ENCODE measurements around the gene NAT10. TPM values are rescaled to one million over a fixed set of nuclear protein-coding genes. Genes with fewer than 3 reads are reported as not detected.
"Not testable (repeated sequence)": the region's sequence is repeated elsewhere in the genome, so short reads cannot be mapped to it uniquely, and the experiment has no call there.

Gene NAT10
- total RNA-seq, 4 donors from 2014 or later: 41.2 to 59.8 (median 48.2) TPM

- Histone ChIP-seq H3K27me3 (no peaks in the 10 kb centered on the region), H3K27ac (no peak overlapping the region), H3K36me3 (peaks cover 7% of the 10 kb centered on the region), H3K4me1 (peaks cover 45% of the 10 kb centered on the region), H3K9me3 (no peaks in the 10 kb centered on the region), H3K4me3 (no peak overlapping the region)
- WGBS: 90% methylated on average over 6 of the region's 6 CpGs
- TF ChIP-seq POLR2AphosphoS5 (IDR thresholded peaks at IDR 0.05) (no peak), CTCF (IDR thresholded peaks at IDR 0.05) (peak in 1 of 2 donors; percentile 6)
- no peak for DNase-seq (ENCODE audit: low spot score in 2 of 2)
Observed at GRCh38 chr11:34065505-34066203, 39.8 kb upstream of the NAT10 start.

- WGBS: 79% methylated on average over 8 of the region's 8 CpGs
- not testable (repeated sequence) for H3K4me3 ChIP-seq; H3K36me3 ChIP-seq; H3K27ac ChIP-seq; H3K9me3 ChIP-seq; H3K27me3 ChIP-seq; DNase-seq (ENCODE audit: low spot score in 2 of 2)
- peaks cover 42% of the 10 kb centered on the region for H3K4me1 ChIP-seq
Observed at GRCh38 chr11:34066766-34067165, 38.7 kb upstream of the NAT10 start.

GRCh38 chr11:34067383-34068065, 37.9 kb upstream of the NAT10 start:
- WGBS: 88% methylated on average over 7 of the region's 7 CpGs
- Histone ChIP-seq H3K4me1 (peaks cover 41% of the 10 kb centered on the region), H3K36me3 (peaks cover 7% of the 10 kb centered on the region), H3K4me3 (no peak overlapping the region), H3K9me3 (no peaks in the 10 kb centered on the region), H3K27me3 (no peaks in the 10 kb centered on the region), H3K27ac (no peak overlapping the region)
- no peak for DNase-seq (ENCODE audit: low spot score in 2 of 2)
- TF ChIP-seq POLR2AphosphoS5 (IDR thresholded peaks at IDR 0.05) (no peak), CTCF (IDR thresholded peaks at IDR 0.05) (no peak), POLR2A (IDR thresholded peaks at IDR 0.05) (no peak), EP300 (IDR thresholded peaks at IDR 0.05) (no peak)

- Histone ChIP-seq H3K9me3 (no peaks in the 10 kb centered on the region), H3K27me3 (no peaks in the 10 kb centered on the region), H3K36me3 (peaks cover 13% of the 10 kb centered on the region), H3K4me3 (no peak overlapping the region), H3K27ac (no peak overlapping the region), H3K4me1 (peaks cover 36% of the 10 kb centered on the region)
- DNase-seq (ENCODE audit: low spot score in 2 of 2): no peak
- WGBS: 45% methylated on average over 2 of the region's 2 CpGs
- TF ChIP-seq POLR2AphosphoS5 (IDR thresholded peaks at IDR 0.05): no peak
- no peak for TF ChIP-seq CTCF (IDR thresholded peaks at IDR 0.05)
- TF ChIP-seq EP300 (IDR thresholded peaks at IDR 0.05): no peak
- no peak for TF ChIP-seq POLR2A (IDR thresholded peaks at IDR 0.05)
Observed at GRCh38 chr11:34068111-34068510, 37.3 kb upstream of the NAT10 start.

GRCh38 chr11:34071306-34071705, 34.1 kb upstream of the NAT10 start:
- Histone ChIP-seq H3K36me3 (peaks cover 38% of the 10 kb centered on the region), H3K4me1 (peaks cover 27% of the 10 kb centered on the region)
- not testable (repeated sequence) for H3K27me3 ChIP-seq; H3K9me3 ChIP-seq; DNase-seq (ENCODE audit: low spot score in 2 of 2); H3K4me3 ChIP-seq; H3K27ac ChIP-seq
- 84% methylated on average over 8 of the region's 8 CpGs for WGBS

- TF ChIP-seq POLR2A (IDR thresholded peaks at IDR 0.05): no peak
- H3K27ac ChIP-seq: no peak overlapping the region
- DNase-seq (ENCODE audit: low spot score in 2 of 2): no peak
- 85% methylated on average over 3 of the region's 3 CpGs for WGBS
- no peaks in the 10 kb centered on the region for H3K27me3 ChIP-seq
- peaks cover 46% of the 10 kb centered on the region for H3K36me3 ChIP-seq
- no peaks in the 10 kb centered on the region for H3K9me3 ChIP-seq
- H3K4me3 ChIP-seq: no peak overlapping the region
- peaks cover 27% of the 10 kb centered on the region for H3K4me1 ChIP-seq
Observed at GRCh38 chr11:34072041-34072440, 33.4 kb upstream of the NAT10 start.

Measured in suprapubic skin (tissue), 4 donors.